H1 (cell line): ENCODE data around the gene BNC1. TPM values are rescaled to one million over a fixed set of nuclear protein-coding genes. Genes with fewer than 3 reads are reported as not detected.

ENCODE experiments used
- CTCF ChIA-PET: fragments of 300-600 bp; sonication (Branson Sonifier 250); formaldehyde crosslinking; loops from one replicate; lab custom pipeline; 2021; ENCODE audit not compliant: partially characterized antibody; lab: Charles Lee
- POLR2A ChIA-PET: fragments of 300-600 bp; sonication (Branson Sonifier 250); formaldehyde crosslinking; loops from one replicate; lab custom pipeline; 2021; ENCODE audit warnings: inconsistent platforms; ENCODE audit not compliant: partially characterized antibody; lab: Charles Lee
- DNase-seq, 2 experiments: peaks; one replicate each; pipeline versions ENCODE4 v3.0.0 to v3.0.0-alpha.2; 2010 to 2022; ENCODE audit warnings: low spot score in 2 of 2, low read depth in 1 of 2, mixed read lengths in 1 of 2
- FAIRE-seq: peaks from 2 replicates; lab custom pipeline; 2011; peaks lifted over from hg19 to GRCh38; lab: Jason Lieb, UNC
- H2AFZ ChIP-seq: 2 replicates; pipeline ENCODE4 v1.8.1; 2012; ENCODE audit warnings: low read length, inconsistent platforms
- H2AK5ac ChIP-seq: 2 replicates; pipeline ENCODE4 v1.6.1; 2013; ENCODE audit warnings: low read depth, low read length
- H2BK120ac ChIP-seq: replicated peaks from 2 replicates; pipeline ENCODE3; 2013; ENCODE audit warnings: low read depth, low read length, inconsistent platforms
- H2BK12ac ChIP-seq: 2 replicates; pipeline ENCODE4 v1.6.1; 2013; ENCODE audit warnings: low read depth, low read length
- H2BK15ac ChIP-seq: 2 replicates; pipeline ENCODE4 v1.6.1; 2013; ENCODE audit warnings: low read length
- H2BK20ac ChIP-seq: 2 replicates; pipeline ENCODE4 v1.6.1; 2013; ENCODE audit warnings: low read length
- H2BK5ac ChIP-seq: 2 replicates; pipeline ENCODE4 v1.6.1; 2013; ENCODE audit warnings: low read depth, low read length
- H3K14ac ChIP-seq: 2 replicates; pipeline ENCODE4 v1.6.1; 2013; ENCODE audit warnings: inconsistent platforms; ENCODE audit not compliant: insufficient read length
- H3K18ac ChIP-seq: 2 replicates; pipeline ENCODE4 v1.6.1; 2013; ENCODE audit warnings: low read length; ENCODE audit errors: extremely low read depth
- H3K23ac ChIP-seq: 2 replicates; pipeline ENCODE4 v1.6.1; 2013; ENCODE audit warnings: inconsistent platforms; ENCODE audit not compliant: insufficient read length
- H3K23me2 ChIP-seq: 2 replicates; pipeline ENCODE4 v1.6.1; 2013; ENCODE audit warnings: low read depth, low read length
- H3K27ac ChIP-seq: 2 replicates; pipeline ENCODE4 v1.6.1; 2011; ENCODE audit warnings: low read depth, low read length, inconsistent platforms
- H3K27me3 ChIP-seq, 4 experiments: replicated peaks in 1 of 4; 1 replicate in 1 of 4; 2 replicates in 3 of 4; pipeline versions ENCODE4 v1.6.1 to v1.8.1; 2011 to 2013; ENCODE audit warnings: low read length in 3 of 4, mild to moderate bottlenecking in 3 of 4, inconsistent platforms in 2 of 4, mixed read lengths in 2 of 4, moderate library complexity in 1 of 4; ENCODE audit not compliant: control insufficient read depth in 3 of 4, insufficient read depth in 3 of 4; ENCODE audit errors: extremely low read depth in 1 of 4
- H3K36me3 ChIP-seq, 4 experiments: 2 replicates each; pipeline versions ENCODE4 v1.6.1 to v1.8.1; 2011 to 2013; ENCODE audit warnings: mild to moderate bottlenecking in 4 of 4, low read length in 3 of 4, moderate library complexity in 2 of 4, control low read depth in 1 of 4, inconsistent platforms in 1 of 4; ENCODE audit not compliant: insufficient read depth in 4 of 4, control insufficient read depth in 2 of 4
- H3K4ac ChIP-seq: replicated peaks from 2 replicates; pipeline ENCODE3; 2013; ENCODE audit warnings: low read length, low read depth, mixed read lengths, inconsistent platforms; ENCODE audit not compliant: insufficient read length
- H3K4me1 ChIP-seq, 4 experiments: replicated peaks in 1 of 4; 1 replicate in 1 of 4; 2 replicates in 3 of 4; pipeline versions ENCODE4 v1.6.1 to v1.8.1; 2011 to 2013; ENCODE audit warnings: low read length in 3 of 4, inconsistent platforms in 2 of 4, mixed read lengths in 1 of 4; ENCODE audit not compliant: insufficient read depth in 4 of 4, control insufficient read depth in 3 of 4
- H3K4me2 ChIP-seq, 2 experiments: 2 replicates each; pipeline versions ENCODE4 v1.6.1 to v1.8.1; 2011 to 2013; ENCODE audit warnings: low read depth in 2 of 2, low read length in 2 of 2, control low read depth in 1 of 2, inconsistent platforms in 1 of 2, mild to moderate bottlenecking in 1 of 2; ENCODE audit not compliant: insufficient read depth in 1 of 2
- H3K4me3 ChIP-seq, 4 experiments: fragments of 200-600, 300-600 bp in 1 of 4; sonication (generic), shearing (Covaris generic), sonication (Bioruptor Twin) in 1 of 4; 2 replicates each; pipeline versions ENCODE4 v1.5.1 to v1.8.1; 2011 to 2016; ENCODE audit warnings: low read length in 4 of 4, low read depth in 3 of 4, control low read depth in 2 of 4, inconsistent platforms in 2 of 4, mild to moderate bottlenecking in 2 of 4, mixed read lengths in 1 of 4, moderate library complexity in 1 of 4; ENCODE audit not compliant: insufficient read depth in 2 of 4; ENCODE audit errors: extremely low read depth in 1 of 4
- H3K56ac ChIP-seq: replicated peaks from 2 replicates; pipeline ENCODE3; 2013; ENCODE audit warnings: low read depth, mild to moderate bottlenecking, mixed read lengths, low read length, inconsistent platforms; ENCODE audit not compliant: insufficient read length
- H3K79me1 ChIP-seq: 2 replicates; pipeline ENCODE4 v1.6.1; 2013; ENCODE audit warnings: low read depth, low read length, control low read depth
- H3K79me2 ChIP-seq, 2 experiments: 2 replicates each; pipeline versions ENCODE4 v1.6.1 to v1.8.1; 2012 to 2013; ENCODE audit warnings: low read length in 2 of 2, mild to moderate bottlenecking in 2 of 2, inconsistent platforms in 1 of 2; ENCODE audit not compliant: insufficient read depth in 2 of 2, control insufficient read depth in 1 of 2
- H3K9ac ChIP-seq, 4 experiments: replicated peaks in 1 of 4; 1 replicate in 1 of 4; 2 replicates in 3 of 4; pipeline versions ENCODE4 v1.6.1 to v1.8.1; 2011 to 2013; ENCODE audit warnings: low read depth in 3 of 4, low read length in 3 of 4, control low read depth in 2 of 4, mild to moderate bottlenecking in 2 of 4, moderate library complexity in 2 of 4, inconsistent platforms in 1 of 4; ENCODE audit errors: extremely low read depth in 1 of 4
- H3K9me3 ChIP-seq, 2 experiments: 2 replicates each; pipeline versions ENCODE4 v1.6.1 to v1.8.1; 2012 to 2013; ENCODE audit warnings: mild to moderate bottlenecking in 2 of 2, moderate library complexity in 2 of 2, control low read depth in 1 of 2, inconsistent platforms in 1 of 2, low read depth in 1 of 2, low read length in 1 of 2, mixed read lengths in 1 of 2; ENCODE audit not compliant: insufficient read depth in 2 of 2
- H4K20me1 ChIP-seq, 2 experiments: replicated peaks in 1 of 2; 2 replicates each; pipeline versions ENCODE3 to v1.8.1; 2011 to 2013; ENCODE audit warnings: inconsistent platforms in 2 of 2, low read length in 2 of 2, mild to moderate bottlenecking in 1 of 2; ENCODE audit not compliant: insufficient read depth in 2 of 2, control insufficient read depth in 1 of 2
- H4K5ac ChIP-seq: 2 replicates; pipeline ENCODE4 v1.6.1; 2013; ENCODE audit warnings: low read length, low read depth, mixed read lengths, inconsistent platforms; ENCODE audit not compliant: insufficient read length
- H4K8ac ChIP-seq: 2 replicates; pipeline ENCODE4 v1.8.0; 2013; ENCODE audit warnings: mild to moderate bottlenecking, moderate library complexity, low read length, inconsistent platforms; ENCODE audit not compliant: insufficient read depth; ENCODE audit errors: extremely low read depth
- H4K91ac ChIP-seq: replicated peaks from 2 replicates; pipeline ENCODE3; 2013; ENCODE audit warnings: low read length, mixed read lengths, inconsistent platforms; ENCODE audit not compliant: insufficient read length
- CREB1 ChIP-seq: IDR thresholded peaks from 2 replicates; pipeline ENCODE4 v1.6.1; 2012; ENCODE audit warnings: inconsistent platforms
- EP300 ChIP-seq, 2 experiments: IDR thresholded peaks; 1 replicate in 1 of 2; 2 replicates in 1 of 2; pipeline ENCODE4 v1.6.1; 2011 to 2012; ENCODE audit warnings: low read depth in 2 of 2, low read length in 2 of 2, mild to moderate bottlenecking in 2 of 2, borderline replicate concordance in 1 of 2, inconsistent platforms in 1 of 2, moderate library complexity in 1 of 2
- HDAC2 ChIP-seq, 2 experiments: fragments of 300-600 bp in 1 of 2; sonication (generic) in 1 of 2; IDR thresholded peaks; 2 replicates each; pipeline ENCODE4 v1.6.1; 2011 to 2012; ENCODE audit warnings: low read depth in 2 of 2, low read length in 2 of 2, mild to moderate bottlenecking in 2 of 2, moderate library complexity in 2 of 2, borderline replicate concordance in 1 of 2, inconsistent platforms in 1 of 2
- KDM1A ChIP-seq: fragments of 200-600, 300-600 bp; sonication (generic); IDR thresholded peaks from 2 replicates; pipeline ENCODE4 v1.7.1; 2016; ENCODE audit warnings: mild to moderate bottlenecking, low read length, borderline replicate concordance
- SUZ12 ChIP-seq: fragments of 200-600 bp; sonication (generic); IDR thresholded peaks from 2 replicates; pipeline ENCODE4 v1.6.1; 2012; ENCODE audit warnings: mild to moderate bottlenecking, inconsistent platforms, low read length, moderate library complexity, mixed read lengths
- YY1 ChIP-seq: IDR thresholded peaks from 2 replicates; pipeline ENCODE4 v1.6.1; 2011; ENCODE audit warnings: low read depth, mild to moderate bottlenecking, low read length
- ZNF274 ChIP-seq: IDR thresholded peaks from 2 replicates; pipeline ENCODE4 v1.7.0; 2012; ENCODE audit warnings: low read length, borderline replicate concordance; ENCODE audit errors: extremely low read depth
- WGBS, 2 experiments: shearing (Covaris generic) in 1 of 2; methylation state at CpG; one replicate each; pipeline versions ENCODE4 v1.1.6 to v1.1.7; 2013 to 2015; ENCODE audit warnings: low lambda C conversion rate in 2 of 2, mixed read lengths in 2 of 2, inconsistent platforms in 1 of 2, low coverage in 1 of 2, missing lambda C conversion rate in 1 of 2; ENCODE audit not compliant: insufficient replicate concordance in 2 of 2, insufficient coverage in 1 of 2, insufficient read length in 1 of 2; ENCODE audit errors: extremely low coverage in 1 of 2, missing lambda C conversion rate in 1 of 2; 5-methylcytosine and 5-hydroxymethylcytosine counted together
- polyA plus RNA-seq, 7 experiments: library from polyadenylated mRNA; depleted of rRNA in 3 of 7; stranded (reverse) in 5 of 7; unstranded in 2 of 7; fragments of >200 nt in 5 of 7; fragments of 200-250 nt in 2 of 7; gene quantifications; 1 replicate in 5 of 7; 2 replicates in 1 of 7; 4 replicates in 1 of 7; pipeline versions ENCODE4 v1.2.1 to v1.2.3, GENCODE V29; 2011 to 2013; ENCODE audit warnings: missing spikeins in 2 of 7, mixed read lengths in 2 of 7
- total RNA-seq: library from RNA; stranded (reverse); fragmentation: NEBNext Ultra II Directional; extraction: Animal tissue kit (Norgen Biotek cat#: 25700); gene quantifications from 2 replicates; pipeline ENCODE4 v1.2.1, GENCODE V29; 2021

The BNC1 gene
- total and polyA plus RNA-seq, 2 of the 8 experiments (the other 6 are each of a cell fraction or from before 2014, with no cell fraction given): 0.99 to 2.1 TPM

GRCh38 chr15:83320404-83320803 lies 35.9 kb upstream of the BNC1 start:
- H2BK15ac ChIP-seq: no peak overlapping the region
- no peaks in the 10 kb centered on the region for H4K20me1 ChIP-seq
- H3K79me2 ChIP-seq: no peaks in the 10 kb centered on the region
- H3K4me3 ChIP-seq: no peak overlapping the region
- H2BK12ac ChIP-seq: no peak overlapping the region
- no peak overlapping the region for H3K56ac ChIP-seq
- no peaks in the 10 kb centered on the region for H3K23me2 ChIP-seq
- CTCF ChIA-PET: interaction anchor here (1.2 to 1.5 kb wide), 2 partner anchors 12 to 13 kb away, joined by 3 read pairs; no protein-coding TSS in a partner anchor
- no peak overlapping the region for H3K9ac ChIP-seq
- no peak overlapping the region for H2BK20ac ChIP-seq
- H2BK120ac ChIP-seq: no peak overlapping the region
- no peak for DNase-seq
- no peaks in the 10 kb centered on the region for H3K9me3 ChIP-seq
- H2AFZ ChIP-seq: no peak overlapping the region
- no peak overlapping the region for H2BK5ac ChIP-seq
- no peak overlapping the region for H3K4me2 ChIP-seq
- FAIRE-seq: no peak
- H3K18ac ChIP-seq: no peak overlapping the region
- H3K36me3 ChIP-seq: no peaks in the 10 kb centered on the region
- no peak for TF ChIP-seq SUZ12
- TF ChIP-seq YY1: no peak
- no peak for TF ChIP-seq HDAC2 (IDR thresholded peaks at IDR 0.05; ENCODE audit: borderline replicate concordance in 1 of 2, low read depth in 2 of 2, low read length in 2 of 2)
- TF ChIP-seq KDM1A: no peak
- TF ChIP-seq ZNF274: no peak
- TF ChIP-seq CREB1: no peak
- TF ChIP-seq EP300 (IDR thresholded peaks at IDR 0.05; ENCODE audit: borderline replicate concordance in 1 of 2, low read depth in 2 of 2, low read length in 2 of 2): no peak
- no peak overlapping the region for H4K8ac ChIP-seq
- no peak overlapping the region for H2AK5ac ChIP-seq
- H3K23ac ChIP-seq: no peak overlapping the region
- H3K79me1 ChIP-seq: no peaks in the 10 kb centered on the region
- H3K4me1 ChIP-seq: peaks cover 0 to 2% (median 0%) of the 10 kb centered on the region in 4 experiments; a peak in 1 of 7 replicates
- no peak overlapping the region for H3K14ac ChIP-seq
- no peak overlapping the region for H3K27ac ChIP-seq
- POLR2A ChIA-PET: no interaction called here
- no peak overlapping the region for H3K4ac ChIP-seq
- H4K91ac ChIP-seq: no peak overlapping the region
- WGBS, 2 experiments: 90% methylated on average over 4 of the region's 4 CpGs; no CpG with 5 or more reads in 1 of the 2 experiments
- no peaks in the 10 kb centered on the region for H3K27me3 ChIP-seq
- no peak overlapping the region for H4K5ac ChIP-seq
